ENCODE measurements around the gene CYGB. TPM values are rescaled to one million over a fixed set of nuclear protein-coding genes. Genes with fewer than 3 reads are reported as not detected.

Gene CYGB
- total and polyA plus RNA-seq, 2 of the 13 experiments (the other 11 are each of a cell fraction or from before 2014, with no cell fraction given) = 18.9 to 27.1 TPM

DNA sequence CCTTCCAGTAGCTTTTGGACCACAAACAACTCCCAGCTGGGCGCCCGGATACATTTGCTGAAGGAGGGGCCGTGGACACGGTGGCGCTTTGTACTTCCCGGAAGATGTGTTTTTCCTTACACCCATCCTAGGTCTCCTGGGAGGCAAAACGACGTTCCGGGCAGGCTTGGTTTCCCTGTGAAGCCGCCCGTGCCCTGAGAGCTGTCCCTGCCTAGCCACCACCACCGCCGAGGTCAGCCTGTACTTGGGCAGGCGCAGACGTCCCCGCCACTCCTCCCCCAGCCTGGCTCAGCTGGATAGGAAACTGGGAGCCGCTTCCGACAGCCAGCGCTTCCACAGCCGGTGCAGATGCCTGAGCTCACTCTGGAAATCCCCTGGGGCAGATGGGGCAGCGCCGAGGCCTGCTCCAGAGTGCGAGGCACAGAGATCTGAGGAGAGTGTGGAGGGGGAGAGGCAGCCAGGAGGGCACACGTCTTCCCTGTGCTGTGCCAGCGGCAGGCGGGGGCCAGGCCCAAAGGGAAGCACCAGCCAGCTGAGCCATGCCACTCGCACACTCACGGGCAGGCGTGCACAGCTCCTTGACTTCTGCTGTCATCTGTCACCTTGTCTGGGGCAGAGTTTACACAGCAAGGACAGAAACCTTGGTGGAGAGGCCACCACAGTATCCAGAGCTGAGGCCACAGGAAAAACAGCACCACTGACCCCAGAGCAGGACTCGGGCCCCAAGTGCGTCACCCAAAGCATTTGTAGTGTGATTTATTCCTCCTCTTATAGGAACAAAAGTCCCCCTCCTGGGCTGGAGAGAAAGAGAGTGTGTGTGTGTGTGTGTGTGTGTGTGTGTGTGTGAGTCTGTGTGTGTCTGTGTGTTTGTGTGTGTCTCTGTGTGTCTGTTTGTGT lies 39.3 kb downstream of the CYGB start (continued):
- TF ChIP-seq, protein P1, sequence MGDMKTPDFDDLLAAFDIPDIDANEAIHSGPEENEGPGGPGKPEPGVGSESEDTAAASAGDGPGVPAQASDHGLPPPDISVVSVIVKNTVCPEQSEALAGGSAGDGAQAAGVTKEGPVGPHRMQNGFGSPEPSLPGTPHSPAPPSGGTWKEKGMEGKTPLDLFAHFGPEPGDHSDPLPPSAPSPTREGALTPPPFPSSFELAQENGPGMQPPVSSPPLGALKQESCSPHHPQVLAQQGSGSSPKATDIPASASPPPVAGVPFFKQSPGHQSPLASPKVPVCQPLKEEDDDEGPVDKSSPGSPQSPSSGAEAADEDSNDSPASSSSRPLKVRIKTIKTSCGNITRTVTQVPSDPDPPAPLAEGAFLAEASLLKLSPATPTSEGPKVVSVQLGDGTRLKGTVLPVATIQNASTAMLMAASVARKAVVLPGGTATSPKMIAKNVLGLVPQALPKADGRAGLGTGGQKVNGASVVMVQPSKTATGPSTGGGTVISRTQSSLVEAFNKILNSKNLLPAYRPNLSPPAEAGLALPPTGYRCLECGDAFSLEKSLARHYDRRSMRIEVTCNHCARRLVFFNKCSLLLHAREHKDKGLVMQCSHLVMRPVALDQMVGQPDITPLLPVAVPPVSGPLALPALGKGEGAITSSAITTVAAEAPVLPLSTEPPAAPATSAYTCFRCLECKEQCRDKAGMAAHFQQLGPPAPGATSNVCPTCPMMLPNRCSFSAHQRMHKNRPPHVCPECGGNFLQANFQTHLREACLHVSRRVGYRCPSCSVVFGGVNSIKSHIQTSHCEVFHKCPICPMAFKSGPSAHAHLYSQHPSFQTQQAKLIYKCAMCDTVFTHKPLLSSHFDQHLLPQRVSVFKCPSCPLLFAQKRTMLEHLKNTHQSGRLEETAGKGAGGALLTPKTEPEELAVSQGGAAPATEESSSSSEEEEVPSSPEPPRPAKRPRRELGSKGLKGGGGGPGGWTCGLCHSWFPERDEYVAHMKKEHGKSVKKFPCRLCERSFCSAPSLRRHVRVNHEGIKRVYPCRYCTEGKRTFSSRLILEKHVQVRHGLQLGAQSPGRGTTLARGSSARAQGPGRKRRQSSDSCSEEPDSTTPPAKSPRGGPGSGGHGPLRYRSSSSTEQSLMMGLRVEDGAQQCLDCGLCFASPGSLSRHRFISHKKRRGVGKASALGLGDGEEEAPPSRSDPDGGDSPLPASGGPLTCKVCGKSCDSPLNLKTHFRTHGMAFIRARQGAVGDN (CRISPR knock-in tag; IDR thresholded peaks at IDR 0.05) = peak; percentile 99
- TF ChIP-seq BCL6 (CRISPR knock-in tag; IDR thresholded peaks at IDR 0.05) (0 out of 2 replicates have a peak, but pooled peaks have one; percentile 14), SMARCC2 (IDR thresholded peaks at IDR 0.05) (no peak), ZNF382 (CRISPR knock-in tag; IDR thresholded peaks at IDR 0.05; ENCODE audit: borderline replicate concordance) (no peak), ETV5 (CRISPR knock-in tag; IDR thresholded peaks at IDR 0.05; ENCODE audit: borderline replicate concordance) (no peak; the same call in 1 of the 2 replicates), ZNF282 (IDR thresholded peaks at IDR 0.05; ENCODE audit: partially characterized antibody) (no peak), HNRNPLL (IDR thresholded peaks at IDR 0.05; ENCODE audit: low read depth, low read length, poor library complexity, severe bottlenecking) (peak; percentile 71), ZNF883 (CRISPR knock-in tag; IDR thresholded peaks at IDR 0.05; ENCODE audit: not compliant biosample characterization) (peak; percentile 69), TRIM24 (CRISPR knock-in tag; IDR thresholded peaks at IDR 0.05) (no peak)
- TF ChIP-seq, protein P2, sequence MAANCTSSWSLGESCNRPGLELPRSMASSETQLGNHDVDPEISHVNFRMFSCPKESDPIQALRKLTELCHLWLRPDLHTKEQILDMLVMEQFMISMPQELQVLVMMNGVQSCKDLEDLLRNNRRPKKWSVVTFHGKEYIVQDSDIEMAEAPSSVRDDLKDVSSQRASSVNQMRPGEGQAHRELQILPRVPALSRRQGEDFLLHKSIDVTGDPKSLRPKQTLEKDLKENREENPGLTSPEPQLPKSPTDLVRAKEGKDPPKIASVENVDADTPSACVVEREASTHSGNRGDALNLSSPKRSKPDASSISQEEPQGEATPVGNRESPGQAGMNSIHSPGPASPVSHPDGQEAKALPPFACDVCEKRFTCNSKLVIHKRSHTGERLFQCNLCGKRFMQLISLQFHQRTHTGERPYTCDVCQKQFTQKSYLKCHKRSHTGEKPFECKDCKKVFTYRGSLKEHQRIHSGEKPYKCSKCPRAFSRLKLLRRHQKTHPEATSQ (CRISPR knock-in tag; IDR thresholded peaks at IDR 0.05; ENCODE audit: borderline replicate concordance) = no peak
- TF ChIP-seq, protein P3, sequence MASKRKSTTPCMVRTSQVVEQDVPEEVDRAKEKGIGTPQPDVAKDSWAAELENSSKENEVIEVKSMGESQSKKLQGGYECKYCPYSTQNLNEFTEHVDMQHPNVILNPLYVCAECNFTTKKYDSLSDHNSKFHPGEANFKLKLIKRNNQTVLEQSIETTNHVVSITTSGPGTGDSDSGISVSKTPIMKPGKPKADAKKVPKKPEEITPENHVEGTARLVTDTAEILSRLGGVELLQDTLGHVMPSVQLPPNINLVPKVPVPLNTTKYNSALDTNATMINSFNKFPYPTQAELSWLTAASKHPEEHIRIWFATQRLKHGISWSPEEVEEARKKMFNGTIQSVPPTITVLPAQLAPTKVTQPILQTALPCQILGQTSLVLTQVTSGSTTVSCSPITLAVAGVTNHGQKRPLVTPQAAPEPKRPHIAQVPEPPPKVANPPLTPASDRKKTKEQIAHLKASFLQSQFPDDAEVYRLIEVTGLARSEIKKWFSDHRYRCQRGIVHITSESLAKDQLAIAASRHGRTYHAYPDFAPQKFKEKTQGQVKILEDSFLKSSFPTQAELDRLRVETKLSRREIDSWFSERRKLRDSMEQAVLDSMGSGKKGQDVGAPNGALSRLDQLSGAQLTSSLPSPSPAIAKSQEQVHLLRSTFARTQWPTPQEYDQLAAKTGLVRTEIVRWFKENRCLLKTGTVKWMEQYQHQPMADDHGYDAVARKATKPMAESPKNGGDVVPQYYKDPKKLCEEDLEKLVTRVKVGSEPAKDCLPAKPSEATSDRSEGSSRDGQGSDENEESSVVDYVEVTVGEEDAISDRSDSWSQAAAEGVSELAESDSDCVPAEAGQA (IDR thresholded peaks at IDR 0.05; ENCODE audit: low read depth) = no peak
- TF ChIP-seq, protein P3 (CRISPR knock-in tag; IDR thresholded peaks at IDR 0.05; ENCODE audit: borderline replicate concordance) = no peak
- TF ChIP-seq, protein P4, sequence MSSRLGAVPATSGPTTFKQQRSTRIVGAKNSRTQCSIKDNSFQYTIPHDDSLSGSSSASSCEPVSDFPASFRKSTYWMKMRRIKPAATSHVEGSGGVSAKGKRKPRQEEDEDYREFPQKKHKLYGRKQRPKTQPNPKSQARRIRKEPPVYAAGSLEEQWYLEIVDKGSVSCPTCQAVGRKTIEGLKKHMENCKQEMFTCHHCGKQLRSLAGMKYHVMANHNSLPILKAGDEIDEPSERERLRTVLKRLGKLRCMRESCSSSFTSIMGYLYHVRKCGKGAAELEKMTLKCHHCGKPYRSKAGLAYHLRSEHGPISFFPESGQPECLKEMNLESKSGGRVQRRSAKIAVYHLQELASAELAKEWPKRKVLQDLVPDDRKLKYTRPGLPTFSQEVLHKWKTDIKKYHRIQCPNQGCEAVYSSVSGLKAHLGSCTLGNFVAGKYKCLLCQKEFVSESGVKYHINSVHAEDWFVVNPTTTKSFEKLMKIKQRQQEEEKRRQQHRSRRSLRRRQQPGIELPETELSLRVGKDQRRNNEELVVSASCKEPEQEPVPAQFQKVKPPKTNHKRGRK (CRISPR knock-in tag; IDR thresholded peaks at IDR 0.05) = 0 out of 2 replicates have a peak, but pooled peaks have one; percentile 38
